IMR-90 (cell line): ENCODE data around the gene ISM1. TPM values are rescaled to one million over a fixed set of nuclear protein-coding genes. Genes with fewer than 3 reads are reported as not detected.

Experiments used
- ATAC-seq: fragments of 200-7000 bp; cut with Tn5 transposase; 2 replicates; pipeline ENCODE4 v1.9.1; 2020; ENCODE audit warnings: low read depth, mild to moderate bottlenecking, moderate library complexity
- BruUV-seq: library from RNA; stranded (reverse); fragments of 400-500 nt; replicated peaks from 2 replicates; lab custom pipeline; 2021; lab: Mats Ljungman, UMichigan
- CTCF ChIA-PET: fragments of 300-600 bp; formaldehyde crosslinking; extraction: SDS; loops from one replicate; lab custom pipeline; 2021; ENCODE audit warnings: antibody characterized with exemption; lab: Yijun Ruan, JAX
- POLR2A ChIA-PET: fragments of 300-600 bp; sonication (Branson Sonifier 250); formaldehyde crosslinking; loops from one replicate; lab custom pipeline; 2022; ENCODE audit warnings: antibody characterized with exemption; ENCODE audit not compliant: unreplicated experiment; lab: Charles Lee
- DNase-seq: peaks from one replicate; pipeline ENCODE4 v3.0.0; 2013
- H2AFZ ChIP-seq: replicated peaks from 2 replicates; pipeline ENCODE3; 2013; ENCODE audit warnings: low read length, mild to moderate bottlenecking; ENCODE audit not compliant: poor library complexity
- H2AK5ac ChIP-seq: 2 replicates; pipeline ENCODE4 v1.6.1; 2013; ENCODE audit warnings: low read depth, low read length, inconsistent platforms
- H2AK9ac ChIP-seq: replicated peaks from 2 replicates; pipeline ENCODE3; 2013; ENCODE audit warnings: mild to moderate bottlenecking, low read depth, low read length, moderate library complexity; ENCODE audit not compliant: poor library complexity
- H2BK120ac ChIP-seq: 2 replicates; pipeline ENCODE4 v1.6.1; 2013; ENCODE audit warnings: low read depth, low read length, inconsistent platforms
- H2BK15ac ChIP-seq: 3 replicates; pipeline ENCODE4 v1.6.1; 2013; ENCODE audit warnings: low read depth, low read length, inconsistent platforms
- H2BK20ac ChIP-seq: 2 replicates; pipeline ENCODE4 v1.6.1; 2013; ENCODE audit warnings: low read depth, mild to moderate bottlenecking, inconsistent platforms, low read length, moderate library complexity
- H2BK5ac ChIP-seq: 2 replicates; pipeline ENCODE4 v1.6.1; 2013; ENCODE audit warnings: mild to moderate bottlenecking, low read depth, low read length, inconsistent platforms; ENCODE audit not compliant: poor library complexity, severe bottlenecking
- H3K14ac ChIP-seq: replicated peaks from 2 replicates; pipeline ENCODE4 v1.6.1; 2013; ENCODE audit warnings: low read depth, low read length, inconsistent platforms
- H3K18ac ChIP-seq: 2 replicates; pipeline ENCODE4 v1.6.1; 2013; ENCODE audit warnings: low read depth, low read length, control low read depth
- H3K23ac ChIP-seq: 2 replicates; pipeline ENCODE4 v1.6.1; 2013; ENCODE audit warnings: low read depth, low read length, inconsistent platforms
- H3K27ac ChIP-seq: 2 replicates; pipeline ENCODE4 v1.5.1; 2013; ENCODE audit warnings: mild to moderate bottlenecking, control low read depth, low read length; ENCODE audit not compliant: insufficient read depth
- H3K27me3 ChIP-seq: 2 replicates; pipeline ENCODE4 v1.6.1; 2013; ENCODE audit warnings: low read length; ENCODE audit not compliant: control insufficient read depth, insufficient read depth
- H3K36me3 ChIP-seq: 2 replicates; pipeline ENCODE4 v1.6.1; 2013; ENCODE audit warnings: low read length, mixed read lengths; ENCODE audit not compliant: control insufficient read depth, insufficient read depth
- H3K4ac ChIP-seq: 2 replicates; pipeline ENCODE4 v1.6.1; 2013; ENCODE audit warnings: low read depth, low read length, inconsistent platforms
- H3K4me1 ChIP-seq: 2 replicates; pipeline ENCODE4 v1.6.1; 2013; ENCODE audit warnings: low read length, mixed read lengths; ENCODE audit not compliant: control insufficient read depth, insufficient read depth
- H3K4me2 ChIP-seq: 2 replicates; pipeline ENCODE4 v1.6.1; 2013; ENCODE audit warnings: low read depth, mild to moderate bottlenecking, control low read depth, low read length, moderate library complexity
- H3K4me3 ChIP-seq: 2 replicates; pipeline ENCODE4 v1.5.1; 2013; ENCODE audit warnings: low read depth, mild to moderate bottlenecking, control low read depth, low read length, moderate library complexity; ENCODE audit not compliant: insufficient read depth
- H3K56ac ChIP-seq: 2 replicates; pipeline ENCODE4 v1.6.1; 2013; ENCODE audit warnings: low read length, inconsistent platforms; ENCODE audit not compliant: insufficient read depth; ENCODE audit errors: extremely low read depth
- H3K79me1 ChIP-seq, 2 experiments: 2 replicates each; pipeline ENCODE4 v1.6.1; 2013; ENCODE audit warnings: low read length in 2 of 2, inconsistent platforms in 1 of 2, low read depth in 1 of 2
- H3K9ac ChIP-seq: 2 replicates; pipeline ENCODE4 v1.6.1; 2013; ENCODE audit warnings: low read depth, low read length, control low read depth
- H3K9me1 ChIP-seq: 2 replicates; pipeline ENCODE4 v1.6.1; 2013; ENCODE audit warnings: low read length, inconsistent platforms; ENCODE audit not compliant: insufficient read depth
- H3K9me3 ChIP-seq: 2 replicates; pipeline ENCODE4 v1.6.1; 2013; ENCODE audit warnings: low read length; ENCODE audit not compliant: control insufficient read depth, insufficient read depth
- H4K20me1 ChIP-seq: 2 replicates; pipeline ENCODE4 v1.6.1; 2013; ENCODE audit warnings: low read length, inconsistent platforms; ENCODE audit not compliant: insufficient read depth
- H4K5ac ChIP-seq: 2 replicates; pipeline ENCODE4 v1.6.1; 2013; ENCODE audit warnings: mild to moderate bottlenecking, low read depth, low read length, control low read depth
- H4K8ac ChIP-seq, 2 experiments: 2 replicates each; pipeline ENCODE4 v1.6.1; 2013; ENCODE audit warnings: low read depth in 2 of 2, low read length in 2 of 2, control low read depth in 1 of 2, inconsistent platforms in 1 of 2
- H4K91ac ChIP-seq: 2 replicates; pipeline ENCODE4 v1.6.1; 2013; ENCODE audit warnings: low read depth, low read length, inconsistent platforms; ENCODE audit not compliant: insufficient read depth
- CHD1 ChIP-seq: IDR thresholded peaks from 2 replicates; pipeline ENCODE4 v1.6.1; 2012; ENCODE audit warnings: low read depth, low read length, improper control_type of control experiment
- NFE2L2 ChIP-seq: fragments of 150-350 bp; IDR thresholded peaks from 2 replicates; pipeline ENCODE4 v1.6.1; 2016; ENCODE audit warnings: low read depth, mild to moderate bottlenecking, low read length
- POLR2A ChIP-seq: IDR thresholded peaks from 2 replicates; pipeline ENCODE4 v1.6.1; 2012; ENCODE audit warnings: mild to moderate bottlenecking, low read depth, low read length
- RAD21 ChIP-seq: IDR thresholded peaks from 2 replicates; pipeline ENCODE4 v1.6.1; 2012; ENCODE audit warnings: low read length, improper control_type of control experiment
- RFX5 ChIP-seq: IDR thresholded peaks from 2 replicates; pipeline ENCODE4 v1.8.0; 2012; ENCODE audit warnings: low read depth, mild to moderate bottlenecking, low read length, moderate library complexity
- SMC3 ChIP-seq: fragments of 150-350 bp; IDR thresholded peaks from 2 replicates; pipeline ENCODE4 v1.6.1; 2016; ENCODE audit warnings: low read depth, mild to moderate bottlenecking, antibody characterized with exemption, low read length, moderate library complexity
- USF2 ChIP-seq: fragments of 150-350 bp; IDR thresholded peaks from 2 replicates; pipeline ENCODE4 v1.6.1; 2017; ENCODE audit warnings: mild to moderate bottlenecking, antibody characterized with exemption, low read length, low read depth
- WGBS, 2 experiments: methylation state at CpG; one replicate each; pipeline versions ENCODE4 v1.1.5 to v1.1.7; 2013; ENCODE audit warnings: missing lambda C conversion rate in 2 of 2; ENCODE audit not compliant: insufficient read length in 1 of 2; ENCODE audit errors: extremely low coverage in 2 of 2; 5-methylcytosine and 5-hydroxymethylcytosine counted together
- dilution Hi-C: fragments of 300-500 bp; cut with HindIII; formaldehyde crosslinking; loops from one replicate; pipeline ENCODE4 v1.14.3; 2018; ENCODE audit warnings: low sequenced_read_pairs; ENCODE audit not compliant: unreplicated experiment
- in situ Hi-C: fragments of 300-500 bp; cut with MboI; formaldehyde crosslinking; loops from 3 replicates; pipeline ENCODE4 v1.14.3; 2019; ENCODE audit warnings: low sequenced_read_pairs, inconsistent platforms, mixed read lengths
- intact Hi-C: fragments of 100-400 bp; cut with micrococcal nuclease; formaldehyde crosslinking; loops from 2 replicates; pipeline ENCODE4 v1.10.0; 2022
- polyA plus RNA-seq, 3 experiments: library from polyadenylated mRNA; depleted of rRNA; stranded (reverse); fragments of >200 nt; gene quantifications; 2 replicates each; pipeline ENCODE4 v1.2.3, GENCODE V29; 2012; ENCODE audit warnings: low replicate concordance in 1 of 3
- total RNA-seq: library from RNA; depleted of rRNA; stranded (reverse); fragments of >200 nt; gene quantifications from 2 replicates; pipeline ENCODE4 v1.2.3, GENCODE V29; 2012
- TF ChIP-seq, protein P1 (sequence below): conservative IDR thresholded peaks from 2 replicates; pipeline ENCODE4 v1.5.1; 2012; ENCODE audit warnings: mild to moderate bottlenecking, low read depth, low read length, improper control_type of control experiment

ISM1 gene
- total and polyA plus RNA-seq, 2 of the 4 experiments (the other 2 are of a cell fraction) = not detected

- no peak overlapping the region for H4K8ac ChIP-seq
- no peaks in the 10 kb centered on the region for H3K79me1 ChIP-seq
- ATAC-seq = no peak
- H4K20me1 ChIP-seq = no peaks in the 10 kb centered on the region
- H4K5ac ChIP-seq = no peak overlapping the region
- H3K4me1 ChIP-seq = peaks cover 2% of the 10 kb centered on the region; the same call in 1 of the 2 replicates
- no peaks in the 10 kb centered on the region for H3K9me3 ChIP-seq
- no peak overlapping the region for H2AFZ ChIP-seq
- dilution Hi-C loops = no loop called here
- no peak overlapping the region for H3K4ac ChIP-seq
- no peak overlapping the region for H2BK120ac ChIP-seq
- H3K36me3 ChIP-seq = no peaks in the 10 kb centered on the region
- WGBS, 2 experiments = 94% methylated on average over 3 of the region's 6 CpGs; no CpG with 5 or more reads in 1 of the 2 experiments
- no peak overlapping the region for H3K4me3 ChIP-seq
- ChIA-PET POLR2A (no interaction called here), CTCF (no interaction called here)
- H3K56ac ChIP-seq = no peak overlapping the region
- intact Hi-C loops = no loop called here
- no peak overlapping the region for H3K18ac ChIP-seq
- H2AK9ac ChIP-seq = no peak overlapping the region
- no peak overlapping the region for H3K27ac ChIP-seq
- H3K14ac ChIP-seq = no peak overlapping the region
- no peak overlapping the region for H2BK20ac ChIP-seq
- no peak overlapping the region for H3K23ac ChIP-seq
- no peak overlapping the region for H4K91ac ChIP-seq
- TF ChIP-seq NFE2L2 (no peak), POLR2A (no peak), CHD1 (no peak), RFX5 (no peak), SMC3 (no peak), USF2 (no peak), RAD21 (no peak)
- TF ChIP-seq, protein P1, sequence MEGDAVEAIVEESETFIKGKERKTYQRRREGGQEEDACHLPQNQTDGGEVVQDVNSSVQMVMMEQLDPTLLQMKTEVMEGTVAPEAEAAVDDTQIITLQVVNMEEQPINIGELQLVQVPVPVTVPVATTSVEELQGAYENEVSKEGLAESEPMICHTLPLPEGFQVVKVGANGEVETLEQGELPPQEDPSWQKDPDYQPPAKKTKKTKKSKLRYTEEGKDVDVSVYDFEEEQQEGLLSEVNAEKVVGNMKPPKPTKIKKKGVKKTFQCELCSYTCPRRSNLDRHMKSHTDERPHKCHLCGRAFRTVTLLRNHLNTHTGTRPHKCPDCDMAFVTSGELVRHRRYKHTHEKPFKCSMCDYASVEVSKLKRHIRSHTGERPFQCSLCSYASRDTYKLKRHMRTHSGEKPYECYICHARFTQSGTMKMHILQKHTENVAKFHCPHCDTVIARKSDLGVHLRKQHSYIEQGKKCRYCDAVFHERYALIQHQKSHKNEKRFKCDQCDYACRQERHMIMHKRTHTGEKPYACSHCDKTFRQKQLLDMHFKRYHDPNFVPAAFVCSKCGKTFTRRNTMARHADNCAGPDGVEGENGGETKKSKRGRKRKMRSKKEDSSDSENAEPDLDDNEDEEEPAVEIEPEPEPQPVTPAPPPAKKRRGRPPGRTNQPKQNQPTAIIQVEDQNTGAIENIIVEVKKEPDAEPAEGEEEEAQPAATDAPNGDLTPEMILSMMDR = no peak
- in situ Hi-C loops = no loop called here
- no peak overlapping the region for H2AK5ac ChIP-seq
- H3K27me3 ChIP-seq = peaks cover 3% of the 10 kb centered on the region
- no peak overlapping the region for H3K9ac ChIP-seq
- H3K9me1 ChIP-seq = no peaks in the 10 kb centered on the region; the same call in 1 of the 2 replicates
- BruUV-seq = no TSS peak
- no peak for DNase-seq
- no peak overlapping the region for H2BK5ac ChIP-seq
- no peak overlapping the region for H2BK15ac ChIP-seq
- H3K4me2 ChIP-seq = no peak overlapping the region
Measured at GRCh38 chr20:13337090-13337784, 116.2 kb downstream of the ISM1 start.
